ENCODE measurements around the gene TTC4.
A peak's percentile ranks its signal among the peaks of the same experiment; 100 is the strongest.
"Not testable (repeated sequence)": the region's sequence is repeated elsewhere in the genome, so short reads cannot be mapped to it uniquely, and the experiment has no call there.

TTC4 gene

GRCh38 chr1:54748094-54748835 lies 32.6 kb downstream of the TTC4 start:
- DNase-seq: no peak

GRCh38 chr1:54750596-54750995 lies 34.9 kb downstream of the TTC4 start:
- no peak for DNase-seq

GRCh38 chr1:54751426-54751825 lies 35.8 kb downstream of the TTC4 start:
- no peak for DNase-seq

- no peak for DNase-seq
Observed at GRCh38 chr1:54754045-54754444, 38.4 kb downstream of the TTC4 start.

GRCh38 chr1:54754486-54755285 lies 39.0 kb downstream of the TTC4 start:
- no peak for DNase-seq

GRCh38 chr1:54757833-54758232 lies 42.2 kb downstream of the TTC4 start:
- no peak for DNase-seq

GRCh38 chr1:54758678-54759348 lies 43.2 kb downstream of the TTC4 start:
- DNase-seq: no peak

GRCh38 chr1:54763816-54764132 lies 48.1 kb downstream of the TTC4 start:
- DNase-seq: no peak

GRCh38 chr1:54764133-54764921 lies 48.7 kb downstream of the TTC4 start, which contains the start of gene PARS2:
PARS2 (minus strand) TSS chr1:54764523; CDS start chr1:54759161, 5,362 bp downstream.
- DNase-seq: peak; percentile 48 to 99 (median 93)

GRCh38 chr1:54764922-54765561 lies 49.4 kb downstream of the TTC4 start:
- no peak for DNase-seq

GRCh38 chr1:54766726-54767125 lies 51.1 kb downstream of the TTC4 start:
- DNase-seq: no peak

GRCh38 chr1:54767526-54767925 lies 51.9 kb downstream of the TTC4 start:
- DNase-seq: no peak

GRCh38 chr1:54768093-54768492 lies 52.4 kb downstream of the TTC4 start:
- peak in 10 of 56 donors; percentile 6 to 51 (median 12) for DNase-seq

GRCh38 chr1:54772951-54773350 lies 57.3 kb downstream of the TTC4 start:
- no peak for DNase-seq

GRCh38 chr1:54774820-54775498 lies 59.3 kb downstream of the TTC4 start:
- peak in 1 of 56 donors; percentile 22 for DNase-seq

GRCh38 chr1:54775828-54776721 lies 60.4 kb downstream of the TTC4 start:
- DNase-seq: not testable (repeated sequence)

- DNase-seq: no peak
Observed at GRCh38 chr1:54777011-54777410, 61.4 kb downstream of the TTC4 start.

- DNase-seq: no peak
Observed at GRCh38 chr1:54777431-54777830, 61.8 kb downstream of the TTC4 start.
